ENCODE results near the gene CIB2. TPM values are rescaled to one million over a fixed set of nuclear protein-coding genes. Genes with fewer than 3 reads are reported as not detected.

Gene CIB2
- total RNA-seq, 4 donors from 2014 or later = 8.4 to 19.5 (median 9.5) TPM

- Histone ChIP-seq H3K36me3 (peaks cover 2 to 82% (median 41%) of the 10 kb centered on the region in 4 donors), H3K27ac (no peak overlapping the region), H3K9me3 (no peaks in the 10 kb centered on the region), H3K4me3 (no peak overlapping the region), H3K27me3 (no peaks in the 10 kb centered on the region), H3K4me1 (no peaks in the 10 kb centered on the region)
- no peak for DNase-seq
- 90 to 94% methylated on average over 8 to 13 of the region's 13 CpGs for WGBS, 2 donors (ENCODE audit: low coverage in 1 of 2)
- in situ Hi-C loops (cut with MboI; ENCODE audit: low pct_ligation_motif_present in 1 of 4, low pct_unique_long_range_greater_than_20kb in 1 of 4, low sequenced_read_pairs in 3 of 4) = no loop called here
- TF ChIP-seq CTCF (IDR thresholded peaks at IDR 0.05) (no peak), EP300 (IDR thresholded peaks at IDR 0.05; ENCODE audit: low read depth) (no peak), POLR2AphosphoS5 (IDR thresholded peaks at IDR 0.05) (no peak), POLR2A (IDR thresholded peaks at IDR 0.05) (no peak)
- intact Hi-C loops (cut with DNase I; ENCODE audit: low total_unique reads) = no loop called here
These were observed 30.8 kb upstream of the CIB2 start for GRCh38 chr15:78162038-78162437.

- TF ChIP-seq POLR2A (IDR thresholded peaks at IDR 0.05) (no peak), EP300 (IDR thresholded peaks at IDR 0.05; ENCODE audit: low read depth) (no peak), POLR2AphosphoS5 (IDR thresholded peaks at IDR 0.05) (no peak), CTCF (IDR thresholded peaks at IDR 0.05) (no peak)
- H3K36me3 ChIP-seq = peaks cover 0 to 58% (median 30%) of the 10 kb centered on the region in 4 donors
- H3K27me3 ChIP-seq = no peaks in the 10 kb centered on the region
- no peak for DNase-seq
- peaks cover 0 to 19% (median 7%) of the 10 kb centered on the region in 4 donors for H3K4me1 ChIP-seq
- no peak overlapping the region for H3K27ac ChIP-seq
- H3K9me3 ChIP-seq = no peaks in the 10 kb centered on the region
- in situ Hi-C loops (cut with MboI; ENCODE audit: low pct_ligation_motif_present in 1 of 4, low pct_unique_long_range_greater_than_20kb in 1 of 4, low sequenced_read_pairs in 3 of 4) (no loop called here), intact Hi-C loops (cut with DNase I; ENCODE audit: low total_unique reads) (no loop called here)
- no peak overlapping the region for H3K4me3 ChIP-seq
- 95 to 100% methylated on average over 3 of the region's 3 CpGs for WGBS, 2 donors (ENCODE audit: low coverage in 1 of 2)
These were observed 28.1 kb upstream of the CIB2 start for GRCh38 chr15:78159395-78159794.

DNA sequence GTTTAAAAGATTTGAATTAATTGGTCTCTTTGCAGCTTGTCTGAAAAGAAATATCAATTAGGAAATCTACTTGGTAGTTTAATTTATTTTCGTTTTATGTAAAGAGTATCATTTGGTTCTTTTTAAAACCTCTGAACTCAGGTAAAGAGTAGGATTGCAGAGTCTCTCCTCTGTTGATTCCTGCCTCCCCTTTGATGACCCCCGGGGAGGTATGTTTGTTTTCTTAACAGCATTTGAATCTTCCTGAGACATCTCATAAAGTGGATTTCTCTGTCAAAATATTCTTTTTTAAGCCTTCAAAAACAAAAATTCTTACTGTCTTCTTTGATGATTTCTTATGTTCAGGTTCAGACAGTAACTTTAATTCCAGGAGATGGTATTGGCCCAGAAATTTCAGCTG, 26.0 kb upstream of the CIB2 start:
- in situ Hi-C loops (cut with MboI; ENCODE audit: low pct_ligation_motif_present in 1 of 4, low pct_unique_long_range_greater_than_20kb in 1 of 4, low sequenced_read_pairs in 3 of 4) (no loop called here), intact Hi-C loops (cut with DNase I; ENCODE audit: low total_unique reads) (no loop called here)
- no peak overlapping the region for H3K4me3 ChIP-seq
- whole genome bisulfite sequencing, 2 donors (ENCODE audit: low coverage in 1 of 2) = 64 to 67% methylated on average over 1 to 2 of the region's 2 CpGs
- H3K27me3 ChIP-seq = no peaks in the 10 kb centered on the region
- TF ChIP-seq POLR2A (IDR thresholded peaks at IDR 0.05) = no peak
- no peak for TF ChIP-seq EP300 (IDR thresholded peaks at IDR 0.05; ENCODE audit: low read depth)
- no peak for TF ChIP-seq POLR2AphosphoS5 (IDR thresholded peaks at IDR 0.05)
- no peak for TF ChIP-seq CTCF (IDR thresholded peaks at IDR 0.05)
- no peak for DNase-seq
- H3K4me1 ChIP-seq = peaks cover 0 to 26% (median 7%) of the 10 kb centered on the region in 4 donors
- H3K27ac ChIP-seq = no peak overlapping the region
- H3K36me3 ChIP-seq = peaks cover 0 to 43% (median 21%) of the 10 kb centered on the region in 4 donors
- H3K9me3 ChIP-seq = no peaks in the 10 kb centered on the region

DNA sequence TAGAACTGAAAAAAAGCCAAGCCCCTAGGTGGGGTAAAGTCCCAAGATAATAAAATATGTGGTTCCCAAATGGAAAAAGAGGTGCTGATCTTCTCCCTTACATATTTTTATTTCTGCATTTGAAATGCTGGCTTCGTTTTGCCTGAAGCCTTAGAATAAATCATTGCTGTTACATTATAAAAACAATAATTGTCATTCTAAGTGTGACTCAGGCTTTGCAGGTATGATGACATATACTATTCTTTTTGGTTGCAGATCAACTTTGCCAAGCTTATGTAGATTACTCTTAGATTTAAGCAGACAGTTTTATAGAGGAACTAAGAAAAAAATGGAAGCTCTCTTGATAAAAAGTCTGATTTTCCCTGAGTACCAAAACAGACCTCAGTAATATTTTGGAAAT, 25.4 kb upstream of the CIB2 start:
- H3K4me3 ChIP-seq = no peak overlapping the region
- 60 to 76% methylated on average over 1 of the region's 1 CpG for WGBS, 2 donors (ENCODE audit: low coverage in 1 of 2)
- H3K36me3 ChIP-seq = peaks cover 0 to 38% (median 17%) of the 10 kb centered on the region in 4 donors
- no peak for DNase-seq
- no peak overlapping the region for H3K27ac ChIP-seq
- intact Hi-C loops (cut with DNase I; ENCODE audit: low total_unique reads) = no loop called here
- no peaks in the 10 kb centered on the region for H3K27me3 ChIP-seq
- no peak for TF ChIP-seq CTCF (IDR thresholded peaks at IDR 0.05)
- no peak for TF ChIP-seq POLR2AphosphoS5 (IDR thresholded peaks at IDR 0.05)
- TF ChIP-seq EP300 (IDR thresholded peaks at IDR 0.05; ENCODE audit: low read depth) = no peak
- no peak for TF ChIP-seq POLR2A (IDR thresholded peaks at IDR 0.05)
- peaks cover 0 to 28% (median 7%) of the 10 kb centered on the region in 4 donors for H3K4me1 ChIP-seq
- in situ Hi-C loops (cut with MboI; ENCODE audit: low pct_ligation_motif_present in 1 of 4, low pct_unique_long_range_greater_than_20kb in 1 of 4, low sequenced_read_pairs in 3 of 4) = no loop called here
- H3K9me3 ChIP-seq = no peaks in the 10 kb centered on the region

Measured in transverse colon (tissue), 4 donors.